HepG2 (cell line): Measurements from ENCODE around the gene GIPC1. TPM values are rescaled to one million over a fixed set of nuclear protein-coding genes. Genes with fewer than 3 reads are reported as not detected.
A peak's percentile ranks its signal among the peaks of the same experiment; 100 is the strongest.

Source experiments
- CAMTA2 ChIP-seq: sonication (generic); formaldehyde crosslinking; IDR thresholded peaks from 2 replicates; pipeline ENCODE4 v1.4.0; 2020; ENCODE audit warnings: mild to moderate bottlenecking, missing genetic modification reagents, borderline replicate concordance
- CEBPG ChIP-seq: IDR thresholded peaks from 2 replicates; pipeline ENCODE4 v1.6.1; 2016
- HMGXB3 ChIP-seq: sonication (generic); formaldehyde crosslinking; IDR thresholded peaks from 2 replicates; pipeline ENCODE4 v1.4.0; 2020; ENCODE audit warnings: missing genetic modification reagents, borderline replicate concordance
- HNF1A ChIP-seq, 2 experiments: sonication (generic) in 1 of 2; formaldehyde crosslinking in 1 of 2; IDR thresholded peaks; 2 replicates each; pipeline versions ENCODE4 v1.4.0 to v1.6.1; 2016 to 2020; ENCODE audit warnings: borderline replicate concordance in 1 of 2, low read depth in 1 of 2, mild to moderate bottlenecking in 1 of 2, missing genetic modification reagents in 1 of 2
- MAF1 ChIP-seq: sonication (generic); formaldehyde crosslinking; IDR thresholded peaks from 2 replicates; pipeline ENCODE4 v1.5.0; 2020; ENCODE audit warnings: missing genetic modification reagents, borderline replicate concordance
- RBM22 ChIP-seq: fragments of 200-400 bp; formaldehyde crosslinking; optimal IDR thresholded peaks from 2 replicates; pipeline ENCODE3; 2017; ENCODE audit warnings: mild to moderate bottlenecking, low read length, moderate library complexity
- REST ChIP-seq, 2 experiments: IDR thresholded peaks; 2 replicates each; pipeline ENCODE4 v1.6.1; 2011 to 2012; ENCODE audit warnings: low read length in 2 of 2, borderline replicate concordance in 1 of 2, low read depth in 1 of 2, mild to moderate bottlenecking in 1 of 2, moderate library complexity in 1 of 2
- SAP130 ChIP-seq: IDR thresholded peaks from 2 replicates; pipeline ENCODE4 v1.6.1; 2016; ENCODE audit warnings: low read depth
- SIX1 ChIP-seq: sonication (generic); formaldehyde crosslinking; IDR thresholded peaks from 2 replicates; pipeline ENCODE4 v1.4.0; 2020; ENCODE audit warnings: missing genetic modification reagents, borderline replicate concordance
- THRA ChIP-seq: sonication (generic); formaldehyde crosslinking; IDR thresholded peaks from 2 replicates; pipeline ENCODE4 v1.4.0; 2020; ENCODE audit warnings: missing genetic modification reagents, borderline replicate concordance
- U2AF2 ChIP-seq: fragments of 200-400 bp; formaldehyde crosslinking; IDR thresholded peaks from 2 replicates; pipeline ENCODE4 v1.6.1; 2017; ENCODE audit warnings: low read depth, mild to moderate bottlenecking, low read length
- ZNF724P ChIP-seq: sonication (generic); formaldehyde crosslinking; IDR thresholded peaks from 2 replicates; pipeline ENCODE4 v1.8.0; 2022; ENCODE audit warnings: missing genetic modification reagents, borderline replicate concordance
- ZNF781 ChIP-seq: sonication (generic); formaldehyde crosslinking; IDR thresholded peaks from 2 replicates; pipeline ENCODE4 v1.5.1; 2020; ENCODE audit warnings: borderline replicate concordance, mild to moderate bottlenecking, missing genetic modification reagents; ENCODE audit errors: not compliant biosample characterization
- polyA plus RNA-seq, 8 experiments: library from polyadenylated mRNA; depleted of rRNA in 3 of 8; stranded (reverse) in 7 of 8; unstranded in 1 of 8; fragments of >200 nt; fragmentation: Illumina TruSeq in 4 of 8; extraction: Trizol in 4 of 8; gene quantifications; 2 replicates each; pipeline versions ENCODE4 v1.2.1 to v1.2.3, GENCODE V29; 2011 to 2016; ENCODE audit warnings: low read depth in 4 of 8, missing spikeins in 1 of 8, mixed read lengths in 1 of 8; ENCODE audit not compliant: insufficient read depth in 1 of 8
- total RNA-seq, 5 experiments: library from RNA; depleted of rRNA; stranded (reverse); fragments of >200 nt; fragmentation: Illumina TruSeq; extraction: Trizol; gene quantifications; 2 replicates each; pipeline ENCODE4 v1.2.3, GENCODE V29; 2016; ENCODE audit warnings: low read depth in 1 of 5

Gene GIPC1
- total and polyA plus RNA-seq, 2 of the 13 experiments (the other 11 are each of a cell fraction or from before 2014, with no cell fraction given), result 27.1 to 48.1 TPM

- TF ChIP-seq HNF1A (IDR thresholded peaks at IDR 0.05; ENCODE audit: low read depth), result no peak
- TF ChIP-seq HNF1A (CRISPR knock-in tag; IDR thresholded peaks at IDR 0.05; ENCODE audit: borderline replicate concordance), result no peak
- TF ChIP-seq SAP130 (CRISPR knock-in tag), result peak; percentile 96
- peak; percentile 17; the same call in 1 of the 2 replicates for TF ChIP-seq HMGXB3
- TF ChIP-seq MAF1 (CRISPR knock-in tag), result no peak
- TF ChIP-seq THRA, result peak; percentile 81; the same call in 1 of the 2 replicates
- peak; percentile 67 for TF ChIP-seq CEBPG
- TF ChIP-seq ZNF781 (CRISPR knock-in tag), result no peak
- TF ChIP-seq RBM22, result no peak
- no peak for TF ChIP-seq CAMTA2 (CRISPR knock-in tag)
- TF ChIP-seq U2AF2, result no peak
- 0 out of 2 replicates have a peak, but pooled peaks have one; percentile 66 for TF ChIP-seq ZNF724P (CRISPR knock-in tag)
- TF ChIP-seq REST (IDR thresholded peaks at IDR 0.05; ENCODE audit: borderline replicate concordance in 1 of 2, low read depth in 1 of 2, low read length in 2 of 2), result 0 out of 4 replicates have a peak, but pooled peaks of 1 of the 2 experiments have one; percentile 21
- TF ChIP-seq SIX1, result peak; percentile 33; the same call in 1 of the 2 replicates
These were observed 24.0 kb upstream of the GIPC1 start (continued) for GRCh38 chr19:14519860-14520407.
